ENCODE measurements around the gene C1orf210. TPM values are rescaled to one million over a fixed set of nuclear protein-coding genes. Genes with fewer than 3 reads are reported as not detected.

The C1orf210 gene
- total RNA-seq, 2 experiments from 2014 or later = not detected

GRCh38 chr1:43233631-43234030, 51.8 kb downstream of the C1orf210 start:
- H3K4me3 Mint-ChIP-seq = no peak overlapping the region
- no peaks in the 10 kb centered on the region for H3K36me3 Mint-ChIP-seq (ENCODE audit: low read depth)
- intact Hi-C loops (cut with DNase I, micrococcal nuclease) = no loop called here
- no peaks in the 10 kb centered on the region for H3K27me3 Mint-ChIP-seq
- ChIA-PET POLR2A (no interaction called here), CTCF (interaction anchor here (0.9 to 1.9 kb wide), 2 partner anchors 178 to 181 kb away, joined by 4 to 7 read pairs; no protein-coding TSS in a partner anchor)
- DNase-seq (no peak), ATAC-seq (no peak)
- H3K9me3 Mint-ChIP-seq (ENCODE audit: low read depth) = no peaks in the 10 kb centered on the region
- H3K27ac Mint-ChIP-seq = no peak overlapping the region
- no peaks in the 10 kb centered on the region for H3K4me1 Mint-ChIP-seq

DNA sequence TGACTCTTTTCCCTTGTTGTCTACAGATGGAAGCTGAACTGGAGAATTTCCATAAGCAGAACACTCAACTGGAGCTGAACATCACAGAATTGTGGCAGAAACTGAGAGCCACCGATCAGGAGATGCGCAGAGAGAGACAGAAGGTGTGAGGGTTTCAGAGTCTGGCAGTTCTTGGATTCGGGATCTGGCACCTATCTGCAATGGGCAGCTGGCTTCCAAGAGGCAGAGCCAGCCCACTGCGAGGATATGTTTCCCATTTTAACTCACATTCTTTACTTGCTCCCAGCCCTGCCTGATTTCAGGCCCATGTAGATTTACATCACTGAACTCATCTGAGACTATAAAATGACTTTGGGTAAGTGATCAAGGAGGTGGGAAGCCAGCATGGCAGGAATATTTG, 52.9 kb downstream of the C1orf210 start:
- H3K4me1 Mint-ChIP-seq = no peaks in the 10 kb centered on the region
- no peaks in the 10 kb centered on the region for H3K9me3 Mint-ChIP-seq (ENCODE audit: low read depth)
- H3K27me3 Mint-ChIP-seq = no peaks in the 10 kb centered on the region
- ChIA-PET POLR2A (no interaction called here), CTCF (interaction anchor here (1.9 to 2.2 kb wide), 2 partner anchors 126 to 180 kb away, joined by 6 to 7 read pairs; partner anchors contain the start of gene CDC20)
- H3K4me3 Mint-ChIP-seq = no peak overlapping the region
- no peak for DNase-seq
- intact Hi-C loops (cut with DNase I, micrococcal nuclease) = no loop called here
- ATAC-seq = no peak
- H3K27ac Mint-ChIP-seq = no peak overlapping the region
- H3K36me3 Mint-ChIP-seq (ENCODE audit: low read depth) = no peaks in the 10 kb centered on the region

GRCh38 chr1:43232074-43232473, 53.3 kb downstream of the C1orf210 start:
- intact Hi-C loops (cut with DNase I, micrococcal nuclease) = no loop called here
- Mint-ChIP-seq H3K36me3 (ENCODE audit: low read depth) (no peaks in the 10 kb centered on the region), H3K4me1 (no peaks in the 10 kb centered on the region), H3K27me3 (no peaks in the 10 kb centered on the region), H3K27ac (no peak overlapping the region), H3K9me3 (ENCODE audit: low read depth) (no peaks in the 10 kb centered on the region), H3K4me3 (no peak overlapping the region)
- DNase-seq (no peak), ATAC-seq (no peak)
- ChIA-PET POLR2A (no interaction called here), CTCF (interaction anchor here (1.9 to 2.2 kb wide), 2 partner anchors 126 to 180 kb away, joined by 6 to 7 read pairs; partner anchors contain the start of gene CDC20)

Other genes starting within 250 kb of the C1orf210 start
- gene EBNA1BP2, start 113.3 kb downstream of the C1orf210 start, total RNA-seq = 100 to 1,000 TPM; 100 to 114 TPM
- under 1 TPM in 1 of 2 experiments, not detected in 1; 0.11 TPM for gene CFAP57, start 113.3 kb downstream of the C1orf210 start, total RNA-seq
- not detected for gene TMEM125, start 15.6 kb downstream of the C1orf210 start, total RNA-seq
- not detected for gene TIE1, start 15.4 kb upstream of the C1orf210 start, total RNA-seq
- gene MPL, start 52.2 kb upstream of the C1orf210 start, total RNA-seq = not detected
- gene CDC20, start 73.4 kb upstream of the C1orf210 start, total RNA-seq = 100 to 1,000 TPM; 158 to 163 TPM
- gene ELOVL1, start 82.4 kb upstream of the C1orf210 start, total RNA-seq = 10 to 100 TPM; 56.0 to 72.1 TPM
- gene MED8, start 104.2 kb upstream of the C1orf210 start, total RNA-seq = 10 to 100 TPM; 32.3 to 36.6 TPM
- gene SZT2, start 104.3 kb upstream of the C1orf210 start, total RNA-seq = 10 to 100 TPM; 33.6 to 36.3 TPM
- 10 to 100 TPM; 10.8 to 13.5 TPM for gene HYI, start 168.3 kb upstream of the C1orf210 start, total RNA-seq
- 1 to 10 TPM; 5.1 to 6.8 TPM for gene PTPRF, start 245.3 kb upstream of the C1orf210 start, total RNA-seq

Data from activated CD4-positive, alpha-beta T cell treated with anti-CD3 and anti-CD28 coated beads for 36 hours (primary cell).